Liver (tissue), 3 donors: ENCODE data around the gene MYO10.

ENCODE experiments used
- HNF4A ChIP-seq, 2 donors: conservative IDR thresholded peaks; 2 replicates each; pipeline ENCODE4 v1.6.1; 2016; ENCODE audit warnings: antibody characterized with exemption in 2 of 2, mild to moderate bottlenecking in 2 of 2
- HNF4G ChIP-seq: IDR thresholded peaks from 2 replicates; pipeline ENCODE4 v1.6.1; 2016; ENCODE audit warnings: antibody characterized with exemption
- JUND ChIP-seq, 2 donors: IDR thresholded peaks; 2 replicates each; pipeline ENCODE4 v1.6.1; 2016; ENCODE audit warnings: antibody characterized with exemption in 2 of 2
- RAD21 ChIP-seq, 2 donors: IDR thresholded peaks; 2 replicates each; pipeline ENCODE4 v1.6.1; 2016; ENCODE audit warnings: antibody characterized with exemption in 2 of 2, mild to moderate bottlenecking in 2 of 2
- RXRA ChIP-seq, 2 donors: IDR thresholded peaks; 2 replicates each; pipeline ENCODE4 v1.6.1; 2017 to 2018; ENCODE audit warnings: antibody characterized with exemption in 2 of 2, mild to moderate bottlenecking in 1 of 2
- TAF1 ChIP-seq: conservative IDR thresholded peaks from 2 replicates; pipeline ENCODE4 v1.6.1; 2016; ENCODE audit warnings: antibody characterized with exemption, mild to moderate bottlenecking
- YY1 ChIP-seq: IDR thresholded peaks from 2 replicates; pipeline ENCODE4 v1.6.1; 2016; ENCODE audit warnings: antibody characterized with exemption, mild to moderate bottlenecking
- TF ChIP-seq, protein P1 (sequence below): fragments of 150-350 bp; IDR thresholded peaks from 2 replicates; pipeline ENCODE4 v1.5.1; 2017; ENCODE audit warnings: improper control_type of control experiment, low read depth, low read length; ENCODE audit not compliant: missing input control
- TF ChIP-seq, protein P2 (sequence below): IDR thresholded peaks from 2 replicates; pipeline ENCODE4 v1.6.1; 2016; ENCODE audit warnings: antibody characterized with exemption
- donor health status: healthy.
- donor health status: healthy.

DNA sequence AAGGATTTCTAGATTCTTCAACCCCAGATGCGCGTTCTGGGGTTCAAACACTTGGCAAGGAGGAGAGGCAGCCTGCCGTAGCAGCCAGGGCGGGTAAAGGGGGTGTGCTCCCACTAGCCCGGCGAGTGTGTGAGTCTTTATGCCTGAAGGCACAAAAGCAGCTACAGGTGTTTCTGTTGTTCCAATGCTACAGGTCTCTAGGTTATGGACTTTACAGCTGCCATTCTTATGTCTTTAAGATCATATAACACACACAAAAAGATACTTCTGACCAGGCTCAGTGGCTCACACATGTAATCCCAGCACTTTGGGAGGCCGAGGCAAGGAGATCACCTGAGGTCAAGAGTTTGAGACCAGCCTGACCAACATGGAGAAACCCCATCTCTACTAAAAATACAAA is 185.6 kb downstream of the MYO10 start:
- TF ChIP-seq HNF4A (conservative IDR thresholded peaks at IDR 0.05) (no peak), TAF1 (no peak), YY1 (no peak), RAD21 (IDR thresholded peaks at IDR 0.05) (no peak), HNF4G (no peak), RXRA (IDR thresholded peaks at IDR 0.05) (no peak), JUND (IDR thresholded peaks at IDR 0.05) (no peak)
- TF ChIP-seq, protein P1, sequence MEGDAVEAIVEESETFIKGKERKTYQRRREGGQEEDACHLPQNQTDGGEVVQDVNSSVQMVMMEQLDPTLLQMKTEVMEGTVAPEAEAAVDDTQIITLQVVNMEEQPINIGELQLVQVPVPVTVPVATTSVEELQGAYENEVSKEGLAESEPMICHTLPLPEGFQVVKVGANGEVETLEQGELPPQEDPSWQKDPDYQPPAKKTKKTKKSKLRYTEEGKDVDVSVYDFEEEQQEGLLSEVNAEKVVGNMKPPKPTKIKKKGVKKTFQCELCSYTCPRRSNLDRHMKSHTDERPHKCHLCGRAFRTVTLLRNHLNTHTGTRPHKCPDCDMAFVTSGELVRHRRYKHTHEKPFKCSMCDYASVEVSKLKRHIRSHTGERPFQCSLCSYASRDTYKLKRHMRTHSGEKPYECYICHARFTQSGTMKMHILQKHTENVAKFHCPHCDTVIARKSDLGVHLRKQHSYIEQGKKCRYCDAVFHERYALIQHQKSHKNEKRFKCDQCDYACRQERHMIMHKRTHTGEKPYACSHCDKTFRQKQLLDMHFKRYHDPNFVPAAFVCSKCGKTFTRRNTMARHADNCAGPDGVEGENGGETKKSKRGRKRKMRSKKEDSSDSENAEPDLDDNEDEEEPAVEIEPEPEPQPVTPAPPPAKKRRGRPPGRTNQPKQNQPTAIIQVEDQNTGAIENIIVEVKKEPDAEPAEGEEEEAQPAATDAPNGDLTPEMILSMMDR, result no peak
- TF ChIP-seq, protein P2, sequence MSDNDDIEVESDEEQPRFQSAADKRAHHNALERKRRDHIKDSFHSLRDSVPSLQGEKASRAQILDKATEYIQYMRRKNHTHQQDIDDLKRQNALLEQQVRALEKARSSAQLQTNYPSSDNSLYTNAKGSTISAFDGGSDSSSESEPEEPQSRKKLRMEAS, result no peak
